GM19193 (cell line): ENCODE results near the gene TBCA.

ENCODE experiments used
- POLR2A ChIP-seq: IDR thresholded peaks from 4 replicates; pipeline ENCODE4 v1.6.1; 2011; ENCODE audit not compliant: insufficient read depth, insufficient read length; ENCODE audit errors: extremely low read depth

Gene TBCA

DNA sequence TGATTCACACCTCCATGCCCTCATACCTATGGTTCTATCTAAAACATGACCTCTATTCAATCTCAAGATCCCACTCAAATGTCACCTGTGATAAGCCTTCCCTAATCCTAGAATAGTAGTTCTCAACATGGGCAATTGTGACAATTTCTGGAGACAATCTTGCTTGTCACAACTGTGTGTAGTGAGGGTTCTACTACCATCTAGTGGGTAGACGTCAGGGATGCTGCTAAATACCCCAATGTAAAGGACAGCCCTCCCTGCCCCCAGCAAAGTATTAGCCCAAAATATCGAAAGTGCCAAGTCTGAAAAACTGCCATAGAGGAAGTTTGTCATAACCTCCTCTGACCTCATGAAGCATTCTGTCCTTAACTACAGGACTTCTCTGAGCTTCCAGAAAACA lies 32.0 kb downstream of the TBCA start:
- TF ChIP-seq POLR2A: no peak

DNA sequence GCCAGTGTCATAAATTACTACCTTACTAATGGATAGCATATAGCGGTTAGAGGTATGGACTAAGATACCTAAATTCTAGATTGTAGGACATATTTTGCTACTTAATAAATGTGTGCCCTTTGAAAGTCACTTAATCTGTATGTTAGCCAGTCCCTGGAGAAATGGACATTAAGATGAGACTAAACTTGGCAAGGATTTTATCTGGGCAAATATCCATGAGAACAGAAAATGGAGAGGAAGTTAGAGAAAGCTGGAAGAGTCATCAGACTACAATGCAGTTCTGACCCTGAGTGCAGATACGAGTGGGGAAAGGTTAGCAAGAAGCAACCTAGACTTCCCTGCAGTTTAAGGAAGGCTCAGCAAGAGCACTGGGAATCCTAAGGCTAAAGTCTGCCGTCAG lies 33.0 kb downstream of the TBCA start:
- TF ChIP-seq POLR2A: no peak

DNA sequence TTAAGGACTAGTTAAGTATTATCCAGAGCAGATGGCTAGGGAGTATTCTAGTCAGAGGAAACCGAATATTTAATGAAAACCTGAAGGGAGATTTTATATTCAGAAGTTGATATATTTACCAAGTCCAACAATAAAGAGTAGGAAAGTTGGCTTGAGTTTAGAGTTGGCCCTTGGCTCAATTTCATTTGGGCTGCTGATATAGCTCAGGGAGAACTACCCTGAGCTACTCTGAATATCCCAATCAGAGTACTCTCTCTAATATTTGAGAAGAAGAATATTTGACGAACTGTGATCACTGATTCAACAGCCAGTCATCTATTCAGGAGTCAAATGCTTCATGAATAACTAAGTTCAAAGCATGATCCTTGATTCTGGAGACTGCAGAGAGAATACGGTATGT lies 34.5 kb downstream of the TBCA start:
- TF ChIP-seq POLR2A: no peak

DNA sequence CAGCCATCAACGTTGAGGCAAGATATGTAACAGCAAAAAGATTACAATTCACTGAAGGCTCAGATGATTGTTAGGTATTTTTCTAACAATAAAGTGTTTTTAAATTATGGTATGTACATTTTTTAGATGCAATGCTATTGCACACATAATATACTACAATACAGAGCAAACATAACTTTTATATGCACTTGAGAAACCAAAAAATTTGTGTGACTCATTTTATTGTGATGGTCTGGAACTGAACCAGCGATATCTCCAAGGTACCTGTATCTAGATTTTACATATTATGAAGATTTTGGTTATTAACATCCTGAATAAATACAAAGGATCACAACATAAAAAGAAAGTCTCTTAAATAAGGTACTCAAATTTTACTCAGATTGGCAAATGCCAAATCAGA lies 41.3 kb downstream of the TBCA start:
- no peak for TF ChIP-seq POLR2A

DNA sequence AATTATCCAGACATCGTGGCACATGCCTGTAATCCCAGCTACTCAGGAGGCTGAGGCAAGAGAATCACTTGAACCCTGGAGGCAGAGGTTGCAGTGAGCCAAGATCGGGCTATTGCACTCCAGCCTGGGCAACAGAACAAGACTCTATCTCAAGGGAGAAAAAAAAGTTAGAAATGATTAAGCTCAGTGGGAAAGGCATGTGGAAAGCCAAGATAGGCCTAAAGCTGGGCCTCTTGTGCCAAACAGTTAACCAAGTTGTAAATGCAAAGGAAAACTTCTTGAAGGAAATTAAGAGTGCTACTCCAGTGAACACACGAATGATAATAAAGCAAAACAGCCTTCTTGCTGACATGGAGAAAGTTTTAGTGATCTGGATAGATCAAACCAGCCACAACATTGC lies 43.0 kb downstream of the TBCA start:
- TF ChIP-seq POLR2A: no peak

DNA sequence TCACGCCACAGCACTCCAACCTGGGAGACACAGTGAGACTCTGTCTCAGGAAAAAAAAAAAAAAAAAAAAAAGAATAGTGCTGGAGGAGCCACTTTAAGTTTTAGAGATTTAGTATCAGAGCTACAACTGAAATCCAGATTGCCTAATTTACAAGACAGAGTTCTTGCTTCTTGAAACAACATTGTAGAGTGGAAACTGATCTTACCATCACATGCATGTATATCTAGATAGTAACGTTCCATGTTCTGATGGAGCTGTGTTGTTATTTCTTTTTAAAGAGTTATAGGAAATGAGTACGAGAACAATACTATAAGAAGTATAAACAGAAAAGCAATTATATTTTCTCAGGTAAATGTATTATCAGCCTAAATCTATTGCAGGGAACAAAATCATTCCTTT lies 48.9 kb downstream of the TBCA start:
- TF ChIP-seq POLR2A: no peak

DNA sequence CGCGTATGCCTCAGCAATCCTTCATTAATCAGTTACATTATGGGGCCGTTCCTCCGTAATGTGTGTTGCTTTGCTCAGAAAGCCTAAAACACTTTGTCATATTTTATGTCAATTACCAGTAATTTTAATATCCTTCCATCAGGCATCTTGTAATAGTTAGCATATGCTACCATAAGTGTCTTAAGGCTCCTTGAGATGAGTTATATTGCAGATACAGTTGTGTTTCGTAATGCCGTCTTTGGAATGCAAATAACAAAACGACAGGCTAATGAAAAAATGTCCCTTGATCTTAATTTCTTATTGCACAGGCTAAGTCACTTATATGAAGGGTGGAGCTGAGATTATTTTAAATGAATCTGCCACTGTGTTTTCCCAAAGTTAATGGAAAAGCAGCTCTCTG lies 50.5 kb downstream of the TBCA start:
- TF ChIP-seq POLR2A: no peak

DNA sequence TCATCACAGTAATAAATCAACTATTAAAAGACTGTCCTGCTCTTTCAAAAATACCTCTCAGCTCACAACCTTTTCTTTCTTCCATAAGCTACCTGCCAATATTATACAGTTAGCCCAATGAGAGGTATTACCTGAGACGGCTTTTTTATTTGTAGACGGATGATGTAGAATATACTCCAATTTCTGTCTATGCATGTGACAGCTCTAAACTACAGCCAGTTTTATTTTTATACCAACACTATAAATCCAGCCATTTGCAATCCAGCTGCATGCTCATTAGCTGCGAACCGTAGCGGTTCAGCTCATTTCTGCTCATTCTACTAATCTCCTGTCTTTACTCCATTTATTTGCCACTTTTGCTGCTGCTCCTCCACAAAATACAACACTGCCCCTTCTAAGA lies 51.2 kb downstream of the TBCA start:
- no peak for TF ChIP-seq POLR2A

DNA sequence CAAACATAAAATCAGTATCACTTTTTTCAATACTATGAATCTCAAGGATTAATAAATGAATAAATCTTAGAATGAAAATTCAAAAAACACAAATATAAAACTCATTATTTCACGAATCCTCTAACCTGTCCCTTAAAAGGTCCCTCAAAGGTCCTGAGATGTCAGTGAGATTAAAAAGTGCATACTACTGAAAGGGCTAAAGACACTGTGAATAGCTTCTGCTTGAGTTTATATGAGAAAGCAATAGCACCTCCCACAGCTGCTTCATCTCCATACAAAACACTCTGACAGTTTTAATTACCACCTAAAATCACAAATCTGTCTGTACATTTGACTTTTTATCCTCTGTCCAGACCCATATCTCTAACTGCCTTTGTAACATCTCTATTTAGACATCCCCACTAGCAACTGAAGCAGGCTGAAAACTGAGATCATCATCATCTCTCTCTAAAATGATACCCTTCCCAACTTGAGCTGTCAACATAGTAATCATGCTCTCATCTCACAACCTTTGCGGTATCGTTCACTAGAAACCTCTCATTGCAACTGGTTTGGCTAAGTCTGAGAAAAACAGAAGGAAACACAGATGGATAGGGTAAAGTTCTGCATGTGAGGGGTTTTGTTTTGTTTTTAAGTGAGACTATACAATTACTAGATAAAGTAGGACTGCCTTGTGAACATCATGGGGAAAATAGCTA lies 56.3 kb downstream of the TBCA start:
- no peak for TF ChIP-seq POLR2A

DNA sequence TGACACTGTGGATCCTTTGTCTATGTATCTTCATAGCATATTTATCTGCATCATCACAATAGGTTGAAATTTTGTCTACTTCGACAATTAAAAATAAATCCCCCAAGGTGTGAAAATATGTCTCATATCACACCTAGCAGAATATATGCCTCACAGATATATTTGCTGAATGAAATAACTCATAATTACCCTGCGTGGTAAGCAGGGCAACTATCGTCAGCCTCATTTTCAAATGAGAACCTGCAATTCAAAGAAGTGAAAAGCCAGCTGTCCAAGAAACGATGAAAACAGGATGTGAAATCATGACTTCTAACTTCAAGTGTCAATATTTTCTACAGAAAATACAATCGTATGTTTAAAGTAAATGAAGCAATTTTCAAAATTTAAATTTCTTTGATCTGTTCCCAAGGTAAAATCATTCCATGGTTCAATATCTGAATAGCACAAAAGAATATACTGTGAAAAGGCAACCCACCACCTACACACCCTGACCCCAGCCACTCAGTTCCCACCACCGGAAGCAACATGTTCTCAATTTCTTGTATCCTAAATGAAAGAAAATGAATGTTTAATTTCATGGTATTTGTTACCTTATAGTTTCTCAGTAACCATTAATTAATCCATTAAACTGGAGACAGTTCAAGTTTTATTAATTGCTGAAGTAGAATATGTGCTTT lies 57.1 kb downstream of the TBCA start:
- TF ChIP-seq POLR2A: no peak

DNA sequence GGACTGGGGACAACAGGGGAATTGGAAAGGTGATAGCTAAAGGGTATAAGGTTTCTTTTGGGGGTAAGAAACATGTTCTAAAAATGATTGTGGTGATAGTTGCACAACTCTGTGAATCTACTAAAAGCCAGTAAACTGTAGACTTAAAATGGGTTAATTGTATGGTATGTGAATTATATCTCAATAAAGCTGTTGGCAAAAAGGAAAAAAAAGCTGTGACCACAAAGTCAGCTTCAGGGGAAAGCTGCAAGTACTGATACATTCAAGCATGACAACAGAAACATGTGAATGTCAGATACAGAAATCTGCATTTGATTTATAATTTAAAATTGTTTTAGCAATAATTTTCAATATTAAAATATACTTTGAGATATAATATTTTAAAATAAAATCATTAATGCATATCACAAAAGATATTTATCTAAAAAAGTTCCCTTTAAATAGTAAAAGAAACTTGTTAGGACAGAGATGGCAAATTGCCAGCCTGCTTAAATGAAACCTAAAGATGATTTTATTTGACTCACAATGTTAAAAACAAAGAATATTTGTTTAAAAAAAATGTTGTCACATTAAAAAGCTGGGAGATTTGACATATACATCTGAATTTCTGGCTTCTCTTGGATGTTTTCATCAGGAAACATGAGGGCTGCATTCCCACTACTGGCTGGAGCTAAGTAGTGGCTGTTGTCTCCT lies 66.0 kb downstream of the TBCA start:
- TF ChIP-seq POLR2A: no peak

DNA sequence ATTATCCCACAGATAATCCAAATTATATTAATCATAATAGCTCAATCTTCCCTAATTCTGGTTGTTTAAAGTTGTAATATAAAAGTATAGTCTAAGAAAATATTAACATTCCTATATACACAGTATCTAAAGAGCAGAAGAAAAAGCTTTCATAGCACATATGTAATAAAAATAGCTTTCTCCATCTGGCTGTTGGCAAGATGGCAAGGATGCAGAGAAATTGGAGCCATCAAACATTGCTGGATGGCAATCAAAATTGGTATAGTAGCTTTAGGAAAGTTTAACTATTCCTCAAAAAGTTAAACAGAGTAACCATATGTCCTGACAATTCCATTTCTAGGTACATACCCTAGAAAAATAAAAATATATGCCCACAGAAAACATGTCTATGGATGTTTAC lies 66.8 kb downstream of the TBCA start:
- TF ChIP-seq POLR2A: no peak

DNA sequence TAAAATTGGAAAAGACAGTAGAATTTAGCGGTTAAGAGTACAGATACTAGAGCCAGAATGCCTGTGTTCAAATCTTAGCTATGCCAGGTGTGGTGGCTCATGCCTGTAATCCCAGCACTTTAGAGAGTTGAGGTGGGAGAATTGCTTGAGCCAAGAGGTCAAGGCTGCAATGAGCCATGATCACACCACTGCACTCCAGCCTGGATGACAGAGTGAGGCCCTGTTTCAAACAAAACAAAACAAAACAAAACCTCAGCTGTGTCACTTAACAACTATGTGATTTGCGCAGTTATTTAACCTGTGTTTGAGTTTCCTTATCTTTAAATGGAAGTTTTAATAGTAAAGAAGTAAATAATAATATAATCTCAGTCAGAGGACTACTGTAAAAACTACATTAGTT lies 68.3 kb downstream of the TBCA start:
- no peak for TF ChIP-seq POLR2A

DNA sequence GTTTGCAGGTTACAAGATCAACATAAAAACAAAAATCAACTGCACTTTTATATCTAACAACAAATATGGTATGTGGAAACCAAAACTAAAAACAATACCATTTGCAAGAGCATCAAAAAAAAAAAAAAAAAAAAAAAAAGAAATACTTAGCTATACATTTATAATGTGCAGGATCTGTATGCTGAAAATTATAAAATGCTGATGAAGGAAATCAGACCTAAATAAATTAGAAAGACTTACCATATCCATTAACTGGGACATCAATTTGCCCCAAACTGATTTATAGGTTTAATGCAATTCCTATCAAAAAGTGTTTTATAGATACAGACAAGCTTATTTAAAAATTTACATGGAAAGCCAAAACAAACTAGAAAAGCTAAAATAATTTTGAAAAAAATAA lies 77.2 kb downstream of the TBCA start:
- no peak for TF ChIP-seq POLR2A

DNA sequence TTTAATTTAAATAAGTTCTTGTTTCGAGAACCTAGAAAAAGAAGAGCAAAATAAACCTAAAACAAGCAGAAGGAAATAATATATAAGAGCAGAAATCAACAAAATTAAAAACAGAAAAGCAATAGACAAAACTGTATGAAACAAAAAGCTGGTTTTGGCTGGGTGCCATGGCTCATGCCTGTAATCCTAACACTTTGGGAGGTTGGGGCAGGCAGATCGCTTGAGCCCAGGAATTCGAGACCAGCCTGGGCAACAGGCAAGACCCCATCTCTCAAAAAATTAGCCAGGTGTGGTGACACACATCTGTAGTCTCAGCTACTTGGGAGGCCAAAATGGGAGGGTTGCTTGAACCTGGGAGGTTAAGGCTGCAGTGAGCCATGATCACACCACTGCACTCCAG lies 78.4 kb downstream of the TBCA start:
- no peak for TF ChIP-seq POLR2A

DNA sequence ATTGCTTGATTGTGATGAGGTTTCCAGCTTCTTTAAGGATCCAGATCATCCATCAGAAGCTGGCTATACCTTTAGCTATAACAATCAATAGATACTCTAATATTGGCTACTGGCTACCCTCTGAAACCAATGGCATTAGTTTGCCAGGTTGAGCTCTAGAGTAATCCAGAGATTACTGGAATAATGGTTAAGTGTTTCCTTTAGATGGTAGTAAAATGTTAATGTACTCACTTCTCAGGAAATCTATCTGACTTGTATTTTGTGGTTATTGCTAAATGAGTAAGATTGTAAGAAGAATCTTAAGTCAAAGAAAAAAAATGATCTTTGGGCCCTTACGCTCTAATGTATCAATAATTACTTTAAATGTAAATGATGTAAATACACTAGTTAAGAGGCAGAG lies 80.0 kb downstream of the TBCA start:
- no peak for TF ChIP-seq POLR2A
